HG03432 (cell line): ENCODE measurements around the gene PDGFA.

Experiments used
- ATAC-seq: cut with Tn5 transposase; IDR thresholded peaks from one replicate; pipeline ENCODE4 v1.9.1; 2021; ENCODE audit warnings: mild to moderate bottlenecking, moderate library complexity; ENCODE audit not compliant: unreplicated experiment

Gene PDGFA

GRCh38 chr7:450036-450435 is 69.6 kb downstream of the PDGFA start:
- ATAC-seq, result no peak

- no peak for ATAC-seq
These were observed 70.2 kb downstream of the PDGFA start for GRCh38 chr7:449324-450019.

GRCh38 chr7:447523-447922 is 72.1 kb downstream of the PDGFA start:
- ATAC-seq, result no peak
